C1 segment of cervical spinal cord (tissue), 14 donors: ENCODE measurements around the gene MUC3A.

ENCODE experiments used
- DNase-seq, 14 donors: peaks; one replicate each; lab custom pipeline; 2025; lab: John Stamatoyannopoulos, UW

Gene MUC3A

DNA sequence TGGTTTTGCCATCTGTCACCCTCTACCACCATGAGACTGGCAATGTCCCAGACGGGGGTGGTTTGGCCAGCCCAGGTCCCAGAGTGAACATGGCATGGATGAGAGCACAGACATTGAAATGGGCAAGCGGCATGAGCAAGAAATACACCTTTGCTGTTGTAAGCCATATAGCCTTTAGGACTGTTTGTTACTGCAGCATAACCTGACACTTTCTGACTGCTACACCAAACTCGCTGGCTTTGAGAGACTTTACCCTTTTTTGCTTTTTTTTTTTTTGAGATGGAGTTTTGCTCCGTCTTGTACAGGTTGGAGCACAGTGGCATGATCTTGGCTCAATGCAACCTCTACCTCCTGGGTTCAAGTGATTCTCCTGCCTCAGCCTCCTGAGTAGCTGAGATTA lies 5.2 kb upstream of the MUC3A start:
- DNase-seq = no peak

GRCh38 chr7:100946111-100946510 lies 3.2 kb upstream of the MUC3A start:
- no peak for DNase-seq

DNA sequence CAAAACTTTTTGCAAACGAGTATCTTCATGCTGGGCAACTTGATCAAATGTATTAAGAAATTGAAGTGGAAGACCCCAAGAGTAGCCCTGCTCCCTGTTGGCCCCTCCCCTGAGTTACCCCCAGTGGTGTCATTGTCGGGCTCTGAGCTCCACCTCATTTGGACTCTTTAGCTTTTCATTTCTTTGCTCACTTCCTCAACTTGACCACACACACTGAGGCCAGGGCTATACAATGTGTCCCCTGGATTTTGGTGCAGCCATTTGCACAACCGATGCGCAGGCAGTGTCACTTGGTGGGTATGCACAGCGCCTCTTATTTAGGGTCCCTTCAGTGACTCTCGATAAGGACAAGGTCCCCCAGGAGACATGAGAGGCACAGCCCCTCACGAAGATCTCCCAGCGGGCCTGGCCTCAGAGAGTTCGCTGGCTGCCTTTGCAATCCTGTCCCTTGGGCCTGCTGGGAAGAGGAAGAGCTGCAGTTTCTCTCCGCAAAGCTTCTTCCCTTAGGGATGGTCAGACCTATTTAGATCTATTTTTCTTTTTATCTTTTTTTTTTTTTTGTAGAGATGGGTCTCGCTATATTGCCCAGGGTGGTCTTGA lies 2.5 kb upstream of the MUC3A start:
- DNase-seq = no peak

DNA sequence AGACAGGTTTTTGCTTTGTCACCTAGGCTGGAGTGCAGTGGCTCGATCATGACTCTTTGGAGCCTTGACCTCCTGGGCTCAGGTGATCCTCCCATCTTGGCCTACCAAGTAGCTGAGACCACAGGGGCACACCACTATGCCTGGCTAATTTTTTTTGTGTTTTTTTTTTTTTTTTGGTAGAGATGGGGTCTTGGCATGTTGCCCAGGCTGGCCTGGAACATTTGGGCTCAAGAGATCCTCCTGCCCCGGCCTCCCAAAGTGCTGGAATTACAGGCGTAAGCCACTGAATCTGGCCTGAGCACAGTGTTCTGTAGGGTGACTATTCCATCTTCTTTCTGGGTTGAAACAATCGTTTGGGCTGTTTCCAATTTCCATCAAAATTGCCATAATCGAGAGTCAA lies 1.5 kb upstream of the MUC3A start:
- no peak for DNase-seq

DNA sequence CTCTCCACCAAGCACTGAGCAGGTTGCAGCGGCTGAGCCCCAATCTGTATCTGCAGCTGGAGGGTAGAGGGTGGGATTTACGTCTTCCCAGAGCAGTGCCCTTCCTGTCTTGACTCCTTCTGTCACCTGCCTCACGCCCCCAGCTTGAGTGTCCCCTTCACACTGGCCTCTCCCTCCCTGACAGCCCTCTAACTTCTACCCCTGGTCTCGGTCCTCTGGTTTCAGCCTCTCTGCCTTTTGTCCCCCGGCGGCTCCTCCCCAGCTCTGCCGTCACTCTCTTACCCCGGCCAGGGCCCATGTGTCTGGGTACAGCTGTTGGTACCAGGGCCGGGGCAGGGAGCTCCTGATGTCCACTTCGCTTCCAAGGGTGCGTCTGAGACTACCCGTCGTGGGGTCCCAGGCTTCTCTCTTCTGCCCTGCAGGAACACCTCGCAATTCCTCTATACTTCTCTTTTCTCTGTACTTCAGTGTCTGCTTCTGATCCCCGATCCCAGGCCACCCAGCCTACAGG lies 654 bp downstream of the MUC3A start:
- no peak for DNase-seq

DNA sequence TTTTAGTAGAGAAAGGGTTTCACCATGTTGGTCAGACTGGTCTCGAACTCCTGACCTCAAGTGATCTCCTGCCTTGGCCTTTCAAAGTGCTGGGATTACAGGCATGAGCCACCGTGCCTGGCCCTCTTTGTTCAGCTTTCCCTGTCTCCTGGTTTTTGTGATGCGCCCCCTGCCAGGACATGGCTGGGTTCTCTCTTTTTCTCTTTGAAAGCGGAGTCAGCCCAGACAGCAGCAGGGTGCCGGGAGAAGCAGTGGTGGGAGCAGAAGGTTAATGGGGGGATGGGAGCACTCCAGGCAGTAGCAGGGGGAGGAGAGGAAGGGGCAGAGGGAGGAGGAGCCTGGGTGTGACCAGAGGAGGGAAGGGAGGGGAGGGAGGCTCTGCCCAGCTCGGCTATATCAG lies 1.8 kb downstream of the MUC3A start:
- DNase-seq = no peak

DNA sequence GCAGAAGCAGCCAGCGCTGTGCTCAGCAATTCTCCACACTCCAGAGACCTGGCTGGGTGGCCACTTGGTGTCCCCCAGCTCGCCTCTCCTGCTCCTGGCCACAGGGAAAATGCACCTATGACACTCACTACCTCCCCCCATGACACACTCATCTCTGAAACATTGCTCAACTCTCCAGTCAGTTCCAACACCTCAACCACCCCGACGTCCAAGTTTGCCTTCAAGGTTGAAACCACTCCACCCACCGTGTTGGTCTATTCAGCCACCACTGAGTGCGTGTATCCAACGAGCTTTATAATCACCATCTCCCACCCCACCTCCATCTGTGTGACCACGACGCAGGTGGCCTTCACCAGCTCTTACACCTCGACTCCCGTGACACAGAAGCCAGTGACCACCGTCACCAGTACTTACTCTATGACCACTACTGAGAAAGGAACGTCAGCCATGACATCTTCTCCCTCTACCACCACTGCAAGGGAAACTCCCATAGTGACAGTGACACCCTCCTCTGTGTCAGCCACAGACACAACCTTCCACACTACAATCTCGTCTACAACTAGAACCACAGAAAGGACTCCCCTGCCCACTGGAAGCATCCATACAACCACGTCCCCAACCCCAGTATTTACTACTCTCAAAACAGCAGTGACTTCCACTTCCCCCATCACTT lies 2.7 kb downstream of the MUC3A start:
- DNase-seq = no peak

GRCh38 chr7:100952641-100953040 lies 3.3 kb downstream of the MUC3A start:
- DNase-seq = no peak

DNA sequence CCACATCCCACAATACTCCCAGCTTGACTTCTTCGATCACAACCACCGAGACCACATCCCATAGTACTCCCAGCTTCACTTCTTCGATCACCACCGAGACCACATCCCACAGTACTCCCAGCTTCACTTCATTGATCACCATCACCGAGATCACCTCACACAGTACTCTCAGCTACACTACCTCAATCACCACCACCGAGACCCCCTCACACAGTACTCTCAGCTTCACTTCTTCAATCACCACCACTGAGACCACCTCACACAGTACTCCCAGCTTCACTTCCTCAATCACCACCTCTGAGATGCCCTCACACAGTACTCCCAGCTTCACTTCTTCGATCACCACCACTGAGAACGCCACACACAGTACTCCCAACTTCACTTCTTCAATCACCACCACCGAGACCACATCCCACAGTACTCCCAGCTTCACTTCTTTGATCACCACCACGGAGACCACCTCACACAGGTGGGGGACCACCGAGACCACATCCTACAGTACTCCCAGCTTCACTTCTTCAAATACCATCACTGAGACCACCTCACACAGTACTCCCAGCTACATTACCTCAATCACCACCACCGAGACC lies 8.6 kb downstream of the MUC3A start:
- DNase-seq = no peak

DNA sequence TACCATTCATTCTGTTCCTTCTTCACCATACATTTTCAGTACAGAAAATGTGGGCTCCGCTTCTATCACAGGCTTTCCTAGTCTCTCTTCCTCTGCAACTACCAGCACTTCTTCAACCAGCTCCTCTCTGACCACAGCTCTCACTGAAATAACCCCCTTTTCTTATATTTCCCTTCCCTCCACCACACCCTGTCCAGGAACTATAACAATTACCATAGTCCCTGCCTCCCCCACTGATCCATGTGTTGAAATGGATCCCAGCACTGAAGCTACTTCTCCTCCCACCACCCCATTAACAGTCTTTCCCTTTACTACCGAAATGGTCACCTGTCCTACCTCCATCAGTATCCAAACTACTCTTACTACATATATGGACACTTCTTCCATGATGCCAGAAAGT lies 10.6 kb downstream of the MUC3A start:
- no peak for DNase-seq

- DNase-seq = no peak
Observed at GRCh38 chr7:100962537-100962936, 13.2 kb downstream of the MUC3A start.

DNA sequence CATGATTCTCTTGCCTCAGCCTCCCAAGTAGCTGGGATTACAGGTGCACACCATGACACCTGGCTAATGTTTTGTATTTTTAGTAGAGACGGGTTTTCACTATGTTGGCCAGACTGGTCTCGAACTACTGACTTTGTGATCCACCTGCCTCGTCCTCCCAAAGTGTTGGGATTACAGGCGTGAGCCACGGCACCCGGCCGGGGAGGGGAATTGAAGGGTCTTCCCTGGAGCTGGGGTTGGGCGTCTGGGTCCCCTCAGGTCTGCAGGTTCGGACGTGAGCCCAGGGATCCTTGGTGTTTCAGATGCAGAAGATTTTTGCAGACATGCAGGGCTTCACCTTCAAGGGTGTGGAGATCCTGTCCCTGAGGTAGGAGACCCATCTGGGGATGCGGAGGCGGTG lies 14.1 kb downstream of the MUC3A start:
- no peak for DNase-seq

DNA sequence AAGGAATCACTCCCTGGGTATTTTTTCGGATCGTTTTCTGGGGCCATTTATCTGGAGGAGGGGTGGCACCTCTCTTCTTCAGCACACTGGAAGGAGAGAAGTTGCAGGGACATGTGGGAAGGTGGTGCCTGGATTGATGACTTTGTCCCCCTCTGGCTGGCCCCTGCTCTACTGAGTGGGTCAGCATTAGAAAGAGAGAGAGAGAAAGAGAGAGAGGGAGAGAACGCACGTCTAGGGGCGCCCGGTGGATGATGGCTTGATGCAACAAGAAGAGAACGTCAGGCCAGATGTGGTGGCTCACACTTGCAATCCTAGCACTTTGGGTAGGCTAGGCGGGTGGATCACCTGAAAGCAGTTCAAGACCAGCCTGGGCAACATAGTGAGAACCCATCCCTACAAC lies 14.5 kb downstream of the MUC3A start:
- DNase-seq = no peak

- DNase-seq = no peak
Observed at GRCh38 chr7:100964630-100965029, 15.3 kb downstream of the MUC3A start.

GRCh38 chr7:100965045-100965722 lies 15.8 kb downstream of the MUC3A start:
- DNase-seq = no peak

GRCh38 chr7:100965723-100966541 lies 16.6 kb downstream of the MUC3A start:
- DNase-seq = no peak

DNA sequence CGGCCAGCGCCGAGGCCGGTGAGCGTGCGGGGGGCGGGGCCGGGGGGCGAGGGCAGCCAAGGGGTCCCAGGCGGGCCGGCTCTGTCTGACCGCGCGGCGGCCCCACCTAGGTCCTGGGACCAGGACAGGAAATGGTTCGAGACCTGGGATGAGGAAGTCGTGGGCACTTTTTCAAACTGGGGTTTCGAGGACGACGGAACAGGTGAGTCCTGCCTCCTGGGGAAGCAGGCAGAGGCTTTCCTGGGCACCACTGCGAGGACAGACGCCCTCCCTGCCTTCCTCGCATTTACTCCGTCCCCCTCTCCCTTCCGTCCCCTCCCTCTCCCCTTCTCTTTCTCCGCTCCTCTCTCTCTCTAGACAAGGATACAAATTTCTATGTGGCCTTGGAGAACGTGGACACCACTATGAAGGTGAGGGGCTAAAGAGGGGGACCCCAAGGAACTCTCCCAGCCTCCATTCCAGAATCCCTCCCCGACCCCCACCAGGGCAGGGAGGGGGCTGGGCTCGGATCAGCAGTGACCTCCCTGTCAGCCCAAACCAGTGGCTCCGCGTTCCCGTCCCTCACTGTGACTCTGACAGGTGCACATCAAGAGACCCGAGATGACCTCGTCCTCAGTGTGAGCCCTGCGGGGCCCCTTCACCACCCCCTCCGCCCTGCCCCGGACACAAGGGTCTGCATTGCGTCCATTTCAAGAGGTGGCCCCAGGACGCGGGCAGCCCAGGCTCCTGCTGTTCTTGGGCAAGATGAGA lies 17.4 kb downstream of the MUC3A start:
- no peak for DNase-seq

DNA sequence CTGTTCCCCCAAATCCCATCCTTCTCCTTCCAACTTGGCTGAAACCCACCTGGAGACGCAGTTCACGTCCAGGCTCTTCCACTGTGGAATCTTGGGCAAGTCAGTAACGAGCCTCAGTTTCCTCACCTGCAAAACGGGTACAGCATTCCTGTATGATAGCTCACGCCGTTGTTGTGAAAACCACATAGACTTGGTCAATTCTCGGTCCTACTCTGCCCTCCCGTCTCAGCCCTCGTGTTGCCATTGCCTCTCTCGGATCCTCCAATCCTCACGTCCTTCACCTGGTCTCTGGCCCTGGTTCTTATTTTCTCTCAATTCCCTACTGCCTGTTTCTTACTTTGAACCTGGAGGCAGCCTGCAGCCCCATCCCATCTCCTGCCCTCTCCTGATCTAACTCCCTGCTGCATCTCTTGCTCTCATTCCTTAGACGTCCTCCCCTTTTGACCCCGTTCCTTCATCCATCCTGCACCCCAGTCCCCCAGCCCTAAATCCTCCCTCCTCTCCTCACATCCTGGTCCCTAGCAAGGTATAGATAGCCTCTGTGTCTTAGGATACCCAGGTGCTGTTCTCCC lies 18.0 kb downstream of the MUC3A start:
- DNase-seq = no peak

DNA sequence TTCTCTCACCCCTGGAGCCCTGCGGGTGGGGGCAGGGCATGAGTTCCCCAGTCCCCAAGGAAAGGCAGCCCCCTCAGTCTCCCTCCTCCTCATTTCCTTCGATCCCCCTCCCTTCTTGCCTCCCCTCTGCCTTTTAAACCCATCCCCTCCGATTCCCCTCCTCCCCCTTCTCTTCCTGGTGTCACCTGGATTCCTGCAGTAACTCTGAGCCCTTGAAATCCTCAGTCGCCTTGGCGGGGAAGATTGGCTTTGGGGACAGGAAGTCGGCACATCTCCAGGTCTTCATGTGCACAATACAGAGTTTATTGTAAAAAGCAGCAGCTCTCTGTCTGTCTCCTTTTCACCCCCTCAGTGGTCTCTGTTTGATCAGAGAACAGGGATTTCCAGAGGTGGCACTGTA lies 18.7 kb downstream of the MUC3A start:
- no peak for DNase-seq

DNA sequence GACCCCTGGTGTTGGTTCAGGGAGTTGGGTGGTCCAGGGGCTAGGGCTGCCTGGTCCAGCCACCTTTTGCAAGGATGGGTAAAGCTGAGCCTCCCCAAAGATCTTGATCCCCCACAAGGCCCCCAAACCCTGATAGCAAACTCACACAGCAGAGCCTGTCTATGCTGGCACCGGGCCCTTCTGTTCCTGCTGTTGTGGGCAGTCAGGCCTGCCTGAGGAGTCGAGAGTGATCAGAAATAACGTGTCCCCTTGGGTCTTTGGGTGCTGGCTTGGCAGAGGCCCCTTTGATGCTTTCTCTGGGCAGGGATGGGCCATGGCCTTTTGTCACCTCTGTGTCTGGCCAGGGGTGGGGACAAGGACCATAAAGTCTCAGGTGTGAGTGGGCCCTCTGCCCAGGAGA lies 19.3 kb downstream of the MUC3A start:
- DNase-seq = no peak
